Measurements from ENCODE around the gene CASP1. TPM values are rescaled to one million over a fixed set of nuclear protein-coding genes. Genes with fewer than 3 reads are reported as not detected.

The CASP1 gene
- polyA plus RNA-seq, 4 donors: 67.8 to 392 (median 85.5) TPM

GRCh38 chr11:104995001-104995408 is 39.9 kb downstream of the CASP1 start:
- Histone ChIP-seq H3K4me3 (ENCODE audit: low read depth in 1 of 3, low read length in 3 of 3) (no peak overlapping the region), H3K9me3 (ENCODE audit: control insufficient read depth in 2 of 2, insufficient read depth in 1 of 2, low read depth in 1 of 2, low read length in 1 of 2) (no peaks in the 10 kb centered on the region), H3K4me1 (ENCODE audit: control insufficient read depth in 3 of 3, insufficient read depth in 2 of 3, low read depth in 1 of 3, low read length in 2 of 3) (no peaks in the 10 kb centered on the region), H3K27me3 (ENCODE audit: control insufficient read depth in 3 of 3, insufficient read depth in 3 of 3, low read length in 3 of 3) (no peaks in the 10 kb centered on the region), H3K36me3 (ENCODE audit: control insufficient read depth in 3 of 3, insufficient read depth in 2 of 3, low read depth in 1 of 3, low read length in 3 of 3) (peaks cover 0 to 3% (median 2%) of the 10 kb centered on the region in 3 donors), H3K27ac (ENCODE audit: low read depth in 1 of 3, low read length in 2 of 3) (no peak overlapping the region)
- no peak for DNase-seq
- no peak for FAIRE-seq
- WGBS, 3 donors: 77 to 88% (median 83%) methylated on average over 2 of the region's 2 CpGs

- no peak overlapping the region for H3K27ac ChIP-seq (ENCODE audit: low read depth in 1 of 3, low read length in 2 of 3)
- FAIRE-seq: no peak
- no peaks in the 10 kb centered on the region for H3K4me1 ChIP-seq (ENCODE audit: control insufficient read depth in 3 of 3, insufficient read depth in 2 of 3, low read depth in 1 of 3, low read length in 2 of 3)
- peaks cover 0 to 3% (median 0%) of the 10 kb centered on the region in 3 donors for H3K36me3 ChIP-seq (ENCODE audit: control insufficient read depth in 3 of 3, insufficient read depth in 2 of 3, low read depth in 1 of 3, low read length in 3 of 3)
- H3K4me3 ChIP-seq (ENCODE audit: low read depth in 1 of 3, low read length in 3 of 3): no peak overlapping the region
- 85 to 91% (median 88%) methylated on average over 1 of the region's 1 CpG for WGBS, 3 donors
- H3K9me3 ChIP-seq (ENCODE audit: control insufficient read depth in 2 of 2, insufficient read depth in 1 of 2, low read depth in 1 of 2, low read length in 1 of 2): no peaks in the 10 kb centered on the region
- DNase-seq: no peak
- no peaks in the 10 kb centered on the region for H3K27me3 ChIP-seq (ENCODE audit: control insufficient read depth in 3 of 3, insufficient read depth in 3 of 3, low read length in 3 of 3)
Observed at GRCh38 chr11:104992781-104993180, 42.2 kb downstream of the CASP1 start.

DNA sequence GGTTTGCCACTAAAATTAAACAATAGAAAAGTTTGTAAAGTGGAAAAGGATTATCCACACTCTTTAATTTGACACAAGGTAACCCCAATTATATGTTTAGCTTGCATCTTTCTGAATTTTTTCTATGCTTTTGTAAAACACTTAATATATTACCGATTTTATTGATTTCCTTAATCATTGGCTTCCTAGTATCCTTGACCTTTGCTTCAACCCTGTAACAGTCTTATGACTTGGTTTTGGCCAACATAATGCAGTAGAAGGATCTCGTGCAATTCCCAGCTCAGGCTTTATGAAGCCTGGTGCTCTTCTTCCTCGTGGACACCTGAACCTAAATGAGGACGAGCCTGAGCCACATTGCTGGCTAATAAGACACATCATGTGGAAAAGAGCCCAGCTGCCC is 43.0 kb downstream of the CASP1 start:
- FAIRE-seq (no peak), DNase-seq (no peak)
- H3K27me3 ChIP-seq (ENCODE audit: control insufficient read depth in 3 of 3, insufficient read depth in 3 of 3, low read length in 3 of 3): no peaks in the 10 kb centered on the region
- H3K4me1 ChIP-seq (ENCODE audit: control insufficient read depth in 3 of 3, insufficient read depth in 2 of 3, low read depth in 1 of 3, low read length in 2 of 3): no peaks in the 10 kb centered on the region
- peaks cover 0 to under 1% of the 10 kb centered on the region in 2 donors for H3K9me3 ChIP-seq (ENCODE audit: control insufficient read depth in 2 of 2, insufficient read depth in 1 of 2, low read depth in 1 of 2, low read length in 1 of 2)
- H3K4me3 ChIP-seq (ENCODE audit: low read depth in 1 of 3, low read length in 3 of 3): no peak overlapping the region
- 59 to 84% (median 64%) methylated on average over 4 of the region's 4 CpGs for WGBS, 3 donors
- no peak overlapping the region for H3K27ac ChIP-seq (ENCODE audit: low read depth in 1 of 3, low read length in 2 of 3)
- H3K36me3 ChIP-seq (ENCODE audit: control insufficient read depth in 3 of 3, insufficient read depth in 2 of 3, low read depth in 1 of 3, low read length in 3 of 3): peaks cover 0 to 3% (median 0%) of the 10 kb centered on the region in 3 donors

DNA sequence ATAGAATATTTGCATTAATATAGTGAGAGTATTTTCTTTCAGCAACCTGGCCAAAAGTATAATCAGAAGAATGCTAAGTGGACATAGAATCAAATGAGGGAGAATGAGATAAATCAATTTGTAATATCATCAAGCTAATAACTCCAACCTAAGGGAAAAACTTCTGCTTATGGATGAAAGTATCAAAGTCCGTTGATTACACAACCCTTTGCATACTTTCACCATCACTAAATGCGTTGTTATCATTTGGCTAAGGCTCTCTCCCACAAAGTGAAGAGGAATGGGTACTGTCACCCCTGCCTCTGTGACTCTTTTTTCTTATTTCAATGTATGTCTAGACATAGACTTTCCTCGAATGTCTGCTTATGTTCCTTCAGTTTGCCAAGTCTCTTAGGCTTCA is 50.1 kb downstream of the CASP1 start:
- Histone ChIP-seq H3K4me1 (ENCODE audit: control insufficient read depth in 3 of 3, insufficient read depth in 2 of 3, low read depth in 1 of 3, low read length in 2 of 3) (no peaks in the 10 kb centered on the region), H3K27ac (ENCODE audit: low read depth in 1 of 3, low read length in 2 of 3) (no peak overlapping the region), H3K9me3 (ENCODE audit: control insufficient read depth in 2 of 2, insufficient read depth in 1 of 2, low read depth in 1 of 2, low read length in 1 of 2) (peaks cover 0 to 8% of the 10 kb centered on the region in 2 donors), H3K36me3 (ENCODE audit: control insufficient read depth in 3 of 3, insufficient read depth in 2 of 3, low read depth in 1 of 3, low read length in 3 of 3) (no peaks in the 10 kb centered on the region), H3K27me3 (ENCODE audit: control insufficient read depth in 3 of 3, insufficient read depth in 3 of 3, low read length in 3 of 3) (no peaks in the 10 kb centered on the region), H3K4me3 (ENCODE audit: low read depth in 1 of 3, low read length in 3 of 3) (no peak overlapping the region)
- DNase-seq: peak; percentile 57 to 72
- 23 to 70% (median 45%) methylated on average over 3 of the region's 3 CpGs for WGBS, 3 donors
- FAIRE-seq: no peak

- H3K27me3 ChIP-seq (ENCODE audit: control insufficient read depth in 3 of 3, insufficient read depth in 3 of 3, low read length in 3 of 3): no peaks in the 10 kb centered on the region
- no peak overlapping the region for H3K27ac ChIP-seq (ENCODE audit: low read depth in 1 of 3, low read length in 2 of 3)
- WGBS, 3 donors: 89 to 96% (median 96%) methylated on average over 1 of the region's 1 CpG
- no peaks in the 10 kb centered on the region for H3K4me1 ChIP-seq (ENCODE audit: control insufficient read depth in 3 of 3, insufficient read depth in 2 of 3, low read depth in 1 of 3, low read length in 2 of 3)
- DNase-seq (no peak), FAIRE-seq (no peak)
- H3K9me3 ChIP-seq (ENCODE audit: control insufficient read depth in 2 of 2, insufficient read depth in 1 of 2, low read depth in 1 of 2, low read length in 1 of 2): peaks cover 0 to 6% of the 10 kb centered on the region in 2 donors
- H3K4me3 ChIP-seq (ENCODE audit: low read depth in 1 of 3, low read length in 3 of 3): no peak overlapping the region
- no peaks in the 10 kb centered on the region for H3K36me3 ChIP-seq (ENCODE audit: control insufficient read depth in 3 of 3, insufficient read depth in 2 of 3, low read depth in 1 of 3, low read length in 3 of 3)
Observed at GRCh38 chr11:104979839-104980238, 55.1 kb downstream of the CASP1 start.

Other genes with a start within 250 kb of the CASP1 start
- gene CASP12, start 136.7 kb downstream of the CASP1 start, polyA plus RNA-seq: under 1 TPM in 2 of 4 donors, not detected in 2; 0.18 TPM
- 100 to 1,000 TPM in 1 of 4 donors, 10 to 100 TPM in 3; 82.8 to 113 (median 85.6) TPM for gene CASP4, start 66.6 kb downstream of the CASP1 start, polyA plus RNA-seq
- gene CASP5, start 12.0 kb downstream of the CASP1 start, polyA plus RNA-seq: 10 to 100 TPM in 1 of 4 donors, 1 to 10 TPM in 3; 4.7 to 15.1 (median 8.1) TPM
- gene CARD16, start 10.2 kb upstream of the CASP1 start, polyA plus RNA-seq: 100 to 1,000 TPM in 1 of 4 donors, 10 to 100 TPM in 3; 21.9 to 145 (median 70.5) TPM
- gene CARD18, start 104.6 kb upstream of the CASP1 start, polyA plus RNA-seq: not detected

Measured in small intestine (tissue), 7 donors.